GM12878 (cell line): ENCODE measurements around the gene HSPA4. TPM values are rescaled to one million over a fixed set of nuclear protein-coding genes. Genes with fewer than 3 reads are reported as not detected.

Experiments used
- ATAC-seq: fragments of 200-7000 bp; cut with Tn5 transposase; 3 replicates; pipeline ENCODE4 v1.9.1; 2020; ENCODE audit warnings: mild to moderate bottlenecking, moderate library complexity
- BruUV-seq: library from RNA; stranded (reverse); fragments of 400-500 nt; replicated peaks from 2 replicates; lab custom pipeline; 2021; lab: Mats Ljungman, UMichigan
- CTCF ChIA-PET: fragments of 300-600 bp; sonication (Branson Sonifier 250); formaldehyde crosslinking; extraction: SDS; loops from one replicate; lab custom pipeline; 2021; ENCODE audit warnings: inconsistent platforms; lab: Yijun Ruan, JAX
- POLR2A ChIA-PET: fragments of 350-600 bp; formaldehyde crosslinking; extraction: SDS; loops from one replicate; lab custom pipeline; 2021; ENCODE audit warnings: inconsistent platforms; lab: Charles Lee
- RAD21 ChIA-PET: fragments of 300-600 bp; sonication (Branson Sonifier 250); formaldehyde crosslinking; loops from one replicate; lab custom pipeline; 2023; ENCODE audit warnings: antibody characterized with exemption; ENCODE audit not compliant: unreplicated experiment; lab: Charles Lee
- SMC1A ChIA-PET: fragments of 300-600 bp; sonication (Branson Sonifier 250); formaldehyde crosslinking; loops from one replicate; lab custom pipeline; 2023; ENCODE audit not compliant: unreplicated experiment, uncharacterized antibody; lab: Charles Lee
- DNase-seq: peaks from one replicate; pipeline ENCODE4 v3.0.0-alpha.2; 2011; ENCODE audit warnings: low read depth, low spot score
- FAIRE-seq: peaks from 3 replicates; lab custom pipeline; 2011; peaks lifted over from hg19 to GRCh38; lab: Jason Lieb, UNC
- H2AFZ ChIP-seq: 2 replicates; pipeline ENCODE4 v1.6.0; 2011; ENCODE audit warnings: low read depth, low read length, control low read depth; ENCODE audit not compliant: control insufficient read depth
- H3K27ac ChIP-seq: 2 replicates; pipeline ENCODE4 v1.5.1; 2011; ENCODE audit warnings: control low read depth; ENCODE audit not compliant: control insufficient read depth, insufficient read depth
- H3K27me3 ChIP-seq, 2 experiments: replicated peaks in 1 of 2; 2 replicates each; pipeline versions ENCODE4 v1.6.0 to v1.6.1; 2011; ENCODE audit warnings: low read length in 1 of 2; ENCODE audit not compliant: control insufficient read depth in 2 of 2, insufficient read depth in 2 of 2
- H3K36me3 ChIP-seq, 2 experiments: 2 replicates each; pipeline ENCODE4 v1.5.1; 2011; ENCODE audit warnings: low read length in 1 of 2; ENCODE audit not compliant: control insufficient read depth in 2 of 2, insufficient read depth in 2 of 2
- H3K4me1 ChIP-seq: 2 replicates; pipeline ENCODE4 v1.6.1; 2011; ENCODE audit warnings: mild to moderate bottlenecking, low read length, moderate library complexity, mixed read lengths; ENCODE audit not compliant: control insufficient read depth, insufficient read depth
- H3K4me2 ChIP-seq: 2 replicates; pipeline ENCODE4 v1.6.0; 2011; ENCODE audit warnings: control low read depth; ENCODE audit not compliant: control insufficient read depth, insufficient read depth
- H3K4me3 ChIP-seq: fragments of 200-600 bp; sonication (generic); 2 replicates; pipeline ENCODE4 v1.5.1; 2016
- H3K79me2 ChIP-seq: 2 replicates; pipeline ENCODE4 v1.6.0; 2011; ENCODE audit warnings: low read length; ENCODE audit not compliant: control insufficient read depth, insufficient read depth
- H3K9ac ChIP-seq: 2 replicates; pipeline ENCODE4 v1.8.0; 2011; ENCODE audit warnings: low read length, control low read depth, mixed read lengths; ENCODE audit not compliant: control insufficient read depth, insufficient read depth
- H3K9me3 ChIP-seq: replicated peaks from 3 replicates; pipeline ENCODE4 v1.5.1; 2011; ENCODE audit warnings: mild to moderate bottlenecking, low read length; ENCODE audit not compliant: control insufficient read depth, insufficient read depth
- H4K20me1 ChIP-seq: 2 replicates; pipeline ENCODE4 v1.6.0; 2011; ENCODE audit not compliant: control insufficient read depth, insufficient read depth
- BHLHE40 ChIP-seq, 2 experiments: fragments of 450-650 bp in 1 of 2; IDR thresholded peaks; 2 replicates each; pipeline ENCODE4 v1.6.1; 2011 to 2017; ENCODE audit warnings: low read depth in 2 of 2, borderline replicate concordance in 1 of 2, improper control_type of control experiment in 1 of 2, low read length in 1 of 2, mild to moderate bottlenecking in 1 of 2
- E4F1 ChIP-seq: fragments of 450-650 bp; IDR thresholded peaks from 2 replicates; pipeline ENCODE4 v1.6.1; 2018; ENCODE audit warnings: borderline replicate concordance, mild to moderate bottlenecking; ENCODE audit not compliant: partially characterized antibody
- EZH2 ChIP-seq: IDR thresholded peaks from 2 replicates; pipeline ENCODE4 v1.6.1; 2012; ENCODE audit warnings: low read depth, mild to moderate bottlenecking, control low read depth, inconsistent platforms, low read length, borderline replicate concordance; ENCODE audit not compliant: control insufficient read depth
- MYC ChIP-seq: IDR thresholded peaks from 2 replicates; pipeline ENCODE4 v1.6.1; 2011; ENCODE audit warnings: mild to moderate bottlenecking, low read length, moderate library complexity, inconsistent platforms; ENCODE audit not compliant: insufficient read depth, insufficient replicate concordance, insufficient read length, severe bottlenecking
- NFXL1 ChIP-seq: fragments of 450-650 bp; IDR thresholded peaks from 2 replicates; pipeline ENCODE4 v1.6.1; 2017; ENCODE audit warnings: antibody characterized with exemption, mild to moderate bottlenecking, borderline replicate concordance
- NFYA ChIP-seq: IDR thresholded peaks from 2 replicates; pipeline ENCODE4 v1.6.1; 2011; ENCODE audit warnings: low read depth, mild to moderate bottlenecking, low read length, improper control_type of control experiment, borderline replicate concordance
- SMAD5 ChIP-seq: IDR thresholded peaks from 2 replicates; pipeline ENCODE4 v1.6.1; 2016; ENCODE audit warnings: antibody characterized with exemption, low read depth
- STAT3 ChIP-seq: IDR thresholded peaks from 2 replicates; pipeline ENCODE4 v1.6.1; 2011; ENCODE audit warnings: low read depth, low read length, improper control_type of control experiment
- ZNF622 ChIP-seq: fragments of 450-650 bp; IDR thresholded peaks from 2 replicates; pipeline ENCODE4 v1.6.1; 2017; ENCODE audit warnings: mild to moderate bottlenecking, inconsistent platforms
- WGBS: methylation state at CpG from one replicate; pipeline ENCODE4 v1.1.6; 2016; ENCODE audit warnings: low lambda C conversion rate; ENCODE audit not compliant: insufficient replicate concordance, insufficient coverage; ENCODE audit errors: missing lambda C conversion rate; 5-methylcytosine and 5-hydroxymethylcytosine counted together
- in situ Hi-C: fragments of 300-500 bp; cut with MboI; formaldehyde crosslinking; loops from 9 replicates; pipeline ENCODE4 v1.14.3; 2018; ENCODE audit warnings: mixed read lengths
- intact Hi-C: fragments of 100-400 bp; cut with micrococcal nuclease; formaldehyde crosslinking; loops from one replicate; pipeline ENCODE4 v1.14.2; 2022; ENCODE audit not compliant: unreplicated experiment
- polyA plus RNA-seq, 11 experiments: library from polyadenylated mRNA; depleted of rRNA in 4 of 11; unstranded in 6 of 11; stranded (reverse) in 5 of 11; fragments of >200 nt; fragmentation: Nextera tagmentation in 4 of 11; fragmentation: Illumina TruSeq in 1 of 11; extraction: Ambion mirVana in 4 of 11; extraction: Trizol in 1 of 11; gene quantifications; 1 replicate in 1 of 11; 2 replicates in 10 of 11; pipeline versions ENCODE4 v1.2.1 to v1.2.3, GENCODE V29; 2011 to 2016; ENCODE audit warnings: inconsistent platforms in 2 of 11, missing spikeins in 2 of 11, low read depth in 1 of 11
- total RNA-seq, 4 experiments: library from RNA; depleted of rRNA in 3 of 4; stranded (reverse); fragments of >200 nt in 3 of 4; fragmentation: Illumina TruSeq in 1 of 4; extraction: Trizol in 1 of 4; gene quantifications; 2 replicates each; pipeline versions ENCODE4 v1.2.1 to v1.2.3, GENCODE V29; 2013 to 2021

The HSPA4 gene
- total and polyA plus RNA-seq, 10 of the 15 experiments (the other 5 are each of a cell fraction or from before 2014, with no cell fraction given): 61.6 to 234 (median 116) TPM

GRCh38 chr5:133082128-133082527, 30.3 kb downstream of the HSPA4 start:
- RAD21 ChIA-PET: no interaction called here
- peaks cover 1 to 11% of the 10 kb centered on the region in 2 experiments; a peak in 3 of 4 replicates for H3K36me3 ChIP-seq
- intact Hi-C loops: no loop called here
- SMC1A ChIA-PET: no interaction called here
- POLR2A ChIA-PET: no interaction called here
- H3K4me2 ChIP-seq: no peak overlapping the region
- in situ Hi-C loops: no loop called here
- no peak overlapping the region for H3K9ac ChIP-seq
- TF ChIP-seq MYC: no peak
- TF ChIP-seq STAT3: no peak
- TF ChIP-seq NFXL1: no peak
- no peak for TF ChIP-seq E4F1
- no peak for TF ChIP-seq EZH2
- no peak for TF ChIP-seq ZNF622
- TF ChIP-seq NFYA: no peak
- TF ChIP-seq SMAD5: no peak
- TF ChIP-seq BHLHE40 (IDR thresholded peaks at IDR 0.05; ENCODE audit: borderline replicate concordance in 1 of 2, low read depth in 2 of 2, low read length in 1 of 2): no peak
- DNase-seq (no peak), FAIRE-seq (no peak), ATAC-seq (no peak)
- H3K4me1 ChIP-seq: no peaks in the 10 kb centered on the region
- H2AFZ ChIP-seq: no peak overlapping the region
- peaks cover 8% of the 10 kb centered on the region for H3K79me2 ChIP-seq
- no peaks in the 10 kb centered on the region for H3K27me3 ChIP-seq
- WGBS: 97% methylated on average over 4 of the region's 4 CpGs
- CTCF ChIA-PET: no interaction called here
- BruUV-seq: no TSS peak
- H3K9me3 ChIP-seq: no peaks in the 10 kb centered on the region
- H3K27ac ChIP-seq: no peak overlapping the region
- no peaks in the 10 kb centered on the region for H4K20me1 ChIP-seq
- no peak overlapping the region for H3K4me3 ChIP-seq
